SW 1271 (cell line): ENCODE results near the gene P2RY11.
A peak's percentile ranks its signal among the peaks of the same experiment; 100 is the strongest.

Experiments
- DNase-seq, 2 experiments: peaks; one replicate each; lab custom pipeline; 2025; lab: John Stamatoyannopoulos, UW

P2RY11 gene

DNA sequence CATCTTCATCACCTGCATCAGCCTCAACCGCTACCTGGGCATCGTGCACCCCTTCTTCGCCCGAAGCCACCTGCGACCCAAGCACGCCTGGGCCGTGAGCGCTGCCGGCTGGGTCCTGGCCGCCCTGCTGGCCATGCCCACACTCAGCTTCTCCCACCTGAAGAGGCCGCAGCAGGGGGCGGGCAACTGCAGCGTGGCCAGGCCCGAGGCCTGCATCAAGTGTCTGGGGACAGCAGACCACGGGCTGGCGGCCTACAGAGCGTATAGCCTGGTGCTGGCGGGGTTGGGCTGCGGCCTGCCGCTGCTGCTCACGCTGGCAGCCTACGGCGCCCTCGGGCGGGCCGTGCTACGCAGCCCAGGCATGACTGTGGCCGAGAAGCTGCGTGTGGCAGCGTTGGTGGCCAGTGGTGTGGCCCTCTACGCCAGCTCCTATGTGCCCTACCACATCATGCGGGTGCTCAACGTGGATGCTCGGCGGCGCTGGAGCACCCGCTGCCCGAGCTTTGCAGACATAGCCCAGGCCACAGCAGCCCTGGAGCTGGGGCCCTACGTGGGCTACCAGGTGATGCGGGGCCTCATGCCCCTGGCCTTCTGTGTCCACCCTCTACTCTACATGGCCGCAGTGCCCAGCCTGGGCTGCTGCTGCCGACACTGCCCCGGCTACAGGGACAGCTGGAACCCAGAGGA is 2.6 kb downstream of the P2RY11 start:
- no peak for DNase-seq

DNA sequence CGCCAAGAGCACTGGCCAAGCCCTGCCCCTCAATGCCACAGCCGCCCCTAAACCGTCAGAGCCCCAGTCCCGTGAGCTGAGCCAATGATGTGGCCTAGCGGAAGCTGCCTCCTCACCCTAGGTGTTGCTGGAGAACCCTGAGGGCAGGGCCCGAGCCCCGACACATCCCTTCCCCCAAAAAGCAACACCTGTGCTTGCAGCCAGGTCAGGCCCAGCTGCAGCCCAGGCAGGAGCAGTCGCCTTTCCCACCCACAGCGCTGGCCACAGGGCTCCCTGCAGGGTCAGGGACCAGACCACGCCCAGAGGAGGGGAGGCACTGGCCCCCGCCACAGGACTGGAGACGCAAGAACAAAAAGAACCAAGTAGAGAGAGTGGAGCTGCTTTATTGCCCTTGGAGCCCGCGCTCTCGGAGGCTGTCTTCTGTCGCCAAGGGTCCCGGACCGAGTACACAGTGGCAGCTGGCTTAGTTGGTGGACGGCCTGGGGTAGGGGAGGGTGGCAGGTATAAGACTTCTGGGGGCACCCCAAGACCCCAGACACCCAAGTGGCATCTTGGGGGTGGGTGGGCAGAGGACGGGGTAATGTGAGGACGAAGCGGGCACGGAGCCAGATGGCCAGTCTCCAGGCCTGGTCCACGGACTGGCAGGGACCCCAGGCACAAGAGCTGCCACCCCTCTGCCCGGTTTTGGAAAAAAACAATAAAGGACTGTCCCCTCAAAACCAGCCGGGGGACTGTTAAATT is 3.3 kb downstream of the P2RY11 start:
- no peak for DNase-seq

DNA sequence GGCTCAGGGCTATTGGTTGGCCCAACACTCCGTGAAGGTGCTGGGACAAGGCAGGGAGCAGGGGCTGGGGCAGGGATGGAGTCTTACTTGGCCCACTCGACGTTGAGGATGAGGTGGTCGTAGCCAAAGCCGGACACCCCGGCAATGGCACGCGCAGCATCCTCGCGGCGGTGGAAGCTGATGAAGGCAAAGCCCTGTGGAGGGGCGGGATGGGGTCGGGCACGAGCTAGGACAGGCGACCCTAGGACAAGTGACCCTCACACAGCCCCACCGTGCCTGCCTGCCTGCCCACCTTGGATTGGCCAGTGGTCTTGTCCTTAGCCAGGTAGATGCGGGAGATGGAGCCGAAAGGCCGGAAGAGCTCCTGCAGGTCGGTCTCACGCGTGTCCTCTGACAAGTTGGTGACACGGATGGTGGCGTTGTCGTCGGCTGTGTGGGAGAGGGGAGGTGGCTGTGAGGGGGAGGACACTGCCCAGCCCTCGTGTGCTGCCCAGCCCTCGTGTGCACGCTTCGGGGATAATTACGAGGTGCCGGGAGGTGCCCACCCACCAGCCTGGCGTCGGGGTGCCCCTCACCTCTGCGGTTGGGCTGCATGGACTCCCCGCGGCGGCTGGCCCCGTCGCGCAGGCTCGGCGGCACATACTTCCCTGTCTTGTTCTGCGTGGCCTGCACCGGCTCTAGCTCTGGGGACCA is 4.0 kb downstream of the P2RY11 start:
- no peak for DNase-seq

DNA sequence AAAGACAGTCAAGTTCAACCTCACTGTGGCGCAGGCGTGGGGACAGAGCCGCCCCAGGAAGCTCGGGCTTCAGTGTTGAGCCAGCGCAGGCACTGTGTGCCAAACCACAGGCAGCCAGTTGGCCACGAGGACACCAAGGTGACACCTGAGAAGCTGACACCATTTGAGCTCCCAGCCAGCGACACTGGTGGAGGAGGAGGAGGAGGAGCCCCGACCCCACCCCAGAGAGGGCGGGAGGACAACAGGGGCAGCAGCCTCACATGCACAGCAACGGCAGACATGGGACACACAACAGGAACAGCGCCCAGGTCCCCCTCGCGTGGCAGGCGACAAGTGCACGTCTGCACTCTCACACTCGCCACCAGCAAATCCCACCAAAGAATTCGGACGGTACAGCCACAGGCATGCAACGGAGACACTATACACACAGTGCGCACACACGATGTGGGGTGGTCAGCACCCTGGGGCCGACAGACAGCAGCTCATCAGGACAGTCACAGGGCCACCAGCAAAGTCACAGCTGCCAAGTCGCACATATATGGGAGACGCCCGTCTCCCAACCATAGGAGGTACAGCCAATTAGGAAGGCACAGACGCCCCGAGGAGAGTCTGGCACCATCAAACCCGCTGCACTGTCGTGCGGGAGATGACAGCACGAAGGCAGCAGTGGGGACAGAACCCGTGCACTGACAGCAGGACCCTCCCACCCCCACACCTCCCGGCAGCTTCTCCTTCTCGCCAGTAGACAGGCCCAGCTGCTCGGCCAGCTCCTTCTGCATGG is 4.8 kb downstream of the P2RY11 start:
- DNase-seq = no peak

DNA sequence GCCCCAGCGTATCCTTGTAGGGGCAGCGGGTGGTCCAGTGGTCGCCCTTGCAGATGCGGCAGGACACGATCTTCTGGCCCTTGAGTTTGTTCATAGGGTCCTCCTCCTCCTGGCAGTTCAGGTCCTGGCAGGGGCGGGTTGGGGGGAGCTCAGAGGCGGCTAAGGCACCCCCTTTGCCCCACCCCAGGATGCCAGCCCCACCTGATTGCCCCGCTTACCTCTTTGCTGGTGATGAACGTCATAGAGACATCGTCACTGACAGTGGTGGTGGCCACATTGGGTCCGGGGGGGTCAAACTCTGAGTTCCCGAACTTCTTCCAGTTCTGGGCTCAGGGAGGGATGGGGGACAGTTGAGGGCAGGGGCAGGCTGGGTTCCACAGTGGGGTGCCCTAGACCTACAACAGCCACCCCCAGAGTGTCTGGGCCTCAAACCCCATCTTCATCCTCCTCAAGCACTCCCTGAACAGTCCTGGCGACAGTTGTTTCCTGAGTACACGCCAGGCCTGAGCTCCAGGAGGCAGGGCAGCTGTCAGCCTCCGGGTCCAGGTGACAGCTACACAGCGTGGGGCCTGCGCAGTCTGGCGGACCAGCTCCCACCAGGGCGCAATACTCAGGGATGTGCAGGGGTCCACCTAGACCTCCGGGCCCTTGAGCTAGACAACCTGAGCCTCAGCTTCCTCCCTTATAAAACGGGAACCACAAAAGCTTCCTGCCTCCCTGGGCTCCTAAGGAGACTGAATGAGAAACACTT is 5.5 kb downstream of the P2RY11 start:
- no peak for DNase-seq

DNA sequence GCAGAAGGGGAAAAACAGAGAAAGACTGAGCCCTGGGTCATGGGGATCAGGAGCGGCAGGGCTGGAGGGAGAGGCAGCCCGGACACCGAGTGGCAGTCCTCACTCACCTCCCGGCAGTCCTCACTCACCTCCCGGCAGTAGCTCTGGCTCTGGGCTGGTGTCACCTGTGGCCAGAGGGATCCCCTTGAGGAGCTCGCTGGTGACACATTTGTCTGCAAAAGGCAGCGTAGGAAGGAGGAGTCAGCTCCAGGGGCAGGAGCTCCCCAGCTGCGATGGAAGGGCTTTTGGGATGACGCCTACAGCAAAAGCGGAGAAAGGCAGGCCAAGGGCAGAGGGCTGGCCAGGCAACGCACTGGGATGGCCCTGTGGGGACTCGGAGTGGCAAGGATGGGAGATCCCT is 7.5 kb downstream of the P2RY11 start:
- DNase-seq = no peak

DNA sequence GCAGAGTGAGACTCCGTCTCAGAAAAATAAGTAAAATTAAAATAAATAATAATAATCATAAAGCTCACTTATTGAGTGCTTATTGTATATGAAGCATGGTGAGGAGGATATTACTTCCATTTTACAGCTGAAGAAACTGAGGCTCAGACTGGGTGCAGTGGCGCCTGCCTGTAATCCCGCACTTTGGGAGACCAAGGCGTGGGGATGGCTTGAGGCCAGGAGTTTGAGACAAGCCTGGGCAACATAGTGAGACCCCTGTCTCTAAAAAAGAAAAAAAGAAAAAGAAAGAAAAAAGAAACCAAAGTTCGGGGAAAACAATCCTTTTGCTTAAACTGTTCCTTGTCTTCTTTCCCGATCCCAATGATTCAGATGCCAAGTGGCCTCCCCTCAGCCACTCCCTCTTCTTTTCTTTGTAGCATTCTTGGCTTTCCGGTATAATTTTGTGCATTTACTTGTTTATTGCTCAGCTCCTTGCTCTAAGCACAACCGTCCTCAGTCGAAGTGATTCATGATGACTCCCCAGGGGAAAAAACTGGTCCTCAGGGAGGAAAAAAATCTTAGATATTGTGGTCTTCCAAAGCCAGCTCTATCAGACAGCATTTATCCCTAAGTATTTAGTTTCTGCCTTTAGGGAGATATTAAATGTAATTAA is 9.2 kb downstream of the P2RY11 start:
- DNase-seq = peak in 1 of 2 experiments; percentile 22

DNA sequence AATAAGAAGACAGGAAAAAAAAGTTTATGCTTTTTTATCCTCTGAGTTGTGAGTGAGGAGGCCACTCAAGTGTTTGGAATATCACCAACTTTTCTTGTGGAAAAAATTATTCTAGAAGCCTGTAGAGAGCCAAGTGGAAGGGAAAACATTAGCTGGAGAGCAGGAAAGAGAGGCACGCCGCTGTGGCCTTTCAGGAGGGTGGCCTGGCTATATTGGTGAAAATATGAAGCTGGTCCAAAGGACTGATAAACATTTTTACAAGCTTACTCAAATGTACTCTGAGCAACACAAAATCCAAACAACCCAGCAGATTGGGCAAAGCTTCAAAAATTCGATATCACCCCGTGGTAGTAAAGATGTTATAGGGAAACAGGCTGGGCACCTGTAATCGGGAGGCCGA is 10.6 kb downstream of the P2RY11 start:
- no peak for DNase-seq

DNA sequence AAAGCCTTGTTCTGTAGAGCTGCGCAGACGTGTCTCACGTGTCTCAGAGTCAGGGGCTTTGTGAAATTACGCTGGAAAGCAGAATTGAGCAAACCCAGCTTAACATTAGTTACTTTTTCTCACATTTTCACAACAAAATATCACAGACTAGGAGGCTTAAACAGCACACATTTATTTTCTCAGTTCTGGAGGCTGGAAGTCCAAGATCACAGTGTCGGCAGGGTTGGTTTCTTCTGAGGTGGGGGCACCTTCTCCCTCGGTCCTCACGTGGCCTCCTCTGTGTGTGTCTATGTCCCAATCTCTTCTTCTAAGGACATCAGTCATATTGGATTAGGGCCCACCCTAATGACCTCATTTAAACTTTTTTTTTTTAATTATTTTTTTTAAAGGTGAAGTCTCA is 12.9 kb downstream of the P2RY11 start:
- DNase-seq = no peak

DNA sequence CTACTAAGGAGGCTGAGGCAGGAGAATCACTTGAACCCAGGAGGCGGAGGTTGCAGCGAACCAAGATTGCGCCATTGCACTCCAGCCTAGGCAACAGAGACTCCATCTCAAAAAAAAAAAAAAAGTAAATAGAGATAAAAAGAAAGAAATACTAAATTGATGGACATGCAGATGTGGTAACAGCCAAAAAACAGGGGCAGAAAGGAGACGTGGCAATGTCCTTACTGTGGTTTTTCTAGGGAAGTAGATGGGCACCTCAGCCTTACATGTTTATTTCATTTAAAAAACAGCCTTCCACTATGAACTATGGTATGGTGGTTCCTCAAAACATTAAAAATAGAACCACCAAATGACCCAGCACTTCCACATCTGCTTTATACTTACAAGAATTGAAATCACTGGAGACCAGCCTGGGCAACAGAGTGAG is 14.7 kb downstream of the P2RY11 start:
- DNase-seq = no peak

DNA sequence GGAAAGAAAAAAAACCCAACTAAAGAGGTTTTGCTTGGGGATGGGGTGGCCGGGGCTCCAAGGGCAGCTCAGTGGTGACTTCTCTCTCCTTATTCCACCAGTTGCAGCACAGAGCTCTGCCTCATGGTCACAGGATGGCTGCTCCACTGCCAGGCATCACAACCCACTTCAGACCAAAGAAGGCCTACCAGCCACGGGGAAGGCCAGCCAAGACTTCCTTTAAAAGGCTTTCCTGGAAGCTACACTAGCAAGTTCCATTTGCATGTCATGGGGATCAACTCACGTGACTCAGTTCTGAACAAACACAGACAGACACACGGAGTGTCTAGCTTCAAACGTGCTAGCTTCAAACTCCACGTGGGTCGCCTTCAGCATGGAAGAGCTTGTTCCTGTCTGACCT is 21.4 kb downstream of the P2RY11 start:
- no peak for DNase-seq

DNA sequence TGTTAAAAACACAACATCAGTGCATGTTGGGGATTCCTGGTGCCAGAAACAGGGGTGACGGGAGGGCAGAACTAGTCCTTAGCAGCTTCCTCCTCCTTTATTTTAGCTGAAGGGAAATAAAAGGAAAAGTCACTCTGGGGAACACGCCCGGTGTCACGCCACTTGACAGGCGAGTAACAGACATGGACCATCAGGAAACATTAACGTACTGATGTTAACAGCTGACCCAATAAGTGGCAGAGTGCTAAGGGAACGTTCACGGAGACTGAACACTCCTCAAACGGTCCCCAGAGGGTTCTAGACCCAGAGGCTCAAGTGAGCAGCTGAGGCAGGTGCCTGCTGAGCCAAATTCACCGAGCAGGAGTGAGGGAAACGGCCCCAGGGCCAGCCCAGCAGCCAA is 22.1 kb downstream of the P2RY11 start:
- no peak for DNase-seq

DNA sequence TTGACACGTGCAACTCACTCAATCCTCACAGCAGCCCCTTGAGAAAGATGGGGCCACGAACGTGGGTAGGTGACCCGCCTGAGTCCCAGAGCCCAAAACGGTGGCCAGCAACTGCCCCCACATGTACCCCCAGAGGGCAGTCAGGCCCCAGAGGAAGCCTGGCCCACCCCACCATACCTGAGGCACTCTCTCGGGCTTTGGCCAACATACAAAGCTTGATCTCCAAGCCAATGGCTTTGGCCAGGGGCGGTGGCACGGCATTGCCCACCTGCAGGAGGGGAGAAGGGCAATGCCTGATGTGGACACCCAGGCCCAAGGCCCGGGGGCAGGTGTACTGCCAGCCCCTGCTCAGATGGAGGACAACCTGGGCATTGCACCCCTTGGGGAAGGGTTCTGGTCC is 22.5 kb downstream of the P2RY11 start:
- DNase-seq = no peak

DNA sequence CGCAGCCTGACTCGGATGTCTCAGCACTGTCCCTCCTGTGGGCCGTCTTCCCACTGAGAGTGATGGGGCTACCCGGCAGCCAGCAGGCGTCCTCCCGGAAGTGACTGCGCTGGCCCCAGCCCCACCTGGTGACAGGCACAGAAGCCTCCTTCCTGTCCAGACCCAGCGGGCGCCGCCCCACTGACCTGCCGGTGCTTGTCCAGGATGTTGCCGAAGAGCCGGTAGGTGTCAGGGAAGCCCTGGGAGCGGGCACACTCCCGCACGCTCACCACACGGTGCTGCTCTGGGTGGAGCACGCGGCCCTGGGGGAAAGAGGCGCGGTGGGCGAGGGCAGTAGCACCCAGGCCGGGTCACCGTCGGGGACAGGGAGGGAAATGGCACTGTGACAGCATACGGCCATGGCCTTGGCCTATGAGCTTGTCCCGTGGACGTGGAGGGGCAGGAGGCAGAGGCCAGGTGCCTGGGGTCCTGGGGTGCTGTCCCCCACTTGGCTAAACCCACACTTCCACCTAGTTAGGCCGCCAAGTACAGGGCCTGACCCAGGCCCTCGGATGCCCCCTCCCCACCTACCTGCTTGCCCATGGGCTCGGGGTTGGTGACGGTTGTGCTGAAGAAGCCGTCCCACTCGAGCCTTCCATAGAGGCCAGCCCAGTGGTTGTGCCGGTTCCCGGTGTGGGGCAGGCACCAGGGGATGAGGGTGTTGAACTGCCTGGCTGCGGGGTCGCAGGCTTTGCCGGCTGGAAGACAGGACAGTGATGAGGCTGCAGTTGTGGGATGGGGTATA is 24.2 kb downstream of the P2RY11 start:
- no peak for DNase-seq

DNA sequence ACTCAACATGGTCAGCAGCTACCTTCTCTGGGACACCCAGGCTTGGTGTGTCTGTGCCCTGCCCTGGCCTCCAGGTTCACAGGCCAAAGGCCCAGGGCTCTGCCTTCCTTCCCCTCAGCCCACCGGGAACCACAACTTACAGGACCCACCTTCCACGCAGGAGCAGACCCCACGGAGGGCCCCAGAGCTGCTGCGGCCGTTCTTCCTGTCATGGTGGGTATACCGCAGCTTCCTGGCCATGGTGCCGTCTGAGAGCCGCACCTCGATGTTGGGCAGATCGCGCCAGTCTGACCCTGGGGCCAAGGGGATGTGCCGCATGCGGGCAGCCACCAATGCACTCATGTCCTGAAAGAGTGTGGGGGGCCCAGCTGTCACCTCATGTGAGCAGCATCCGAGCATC is 25.4 kb downstream of the P2RY11 start:
- DNase-seq = no peak

DNA sequence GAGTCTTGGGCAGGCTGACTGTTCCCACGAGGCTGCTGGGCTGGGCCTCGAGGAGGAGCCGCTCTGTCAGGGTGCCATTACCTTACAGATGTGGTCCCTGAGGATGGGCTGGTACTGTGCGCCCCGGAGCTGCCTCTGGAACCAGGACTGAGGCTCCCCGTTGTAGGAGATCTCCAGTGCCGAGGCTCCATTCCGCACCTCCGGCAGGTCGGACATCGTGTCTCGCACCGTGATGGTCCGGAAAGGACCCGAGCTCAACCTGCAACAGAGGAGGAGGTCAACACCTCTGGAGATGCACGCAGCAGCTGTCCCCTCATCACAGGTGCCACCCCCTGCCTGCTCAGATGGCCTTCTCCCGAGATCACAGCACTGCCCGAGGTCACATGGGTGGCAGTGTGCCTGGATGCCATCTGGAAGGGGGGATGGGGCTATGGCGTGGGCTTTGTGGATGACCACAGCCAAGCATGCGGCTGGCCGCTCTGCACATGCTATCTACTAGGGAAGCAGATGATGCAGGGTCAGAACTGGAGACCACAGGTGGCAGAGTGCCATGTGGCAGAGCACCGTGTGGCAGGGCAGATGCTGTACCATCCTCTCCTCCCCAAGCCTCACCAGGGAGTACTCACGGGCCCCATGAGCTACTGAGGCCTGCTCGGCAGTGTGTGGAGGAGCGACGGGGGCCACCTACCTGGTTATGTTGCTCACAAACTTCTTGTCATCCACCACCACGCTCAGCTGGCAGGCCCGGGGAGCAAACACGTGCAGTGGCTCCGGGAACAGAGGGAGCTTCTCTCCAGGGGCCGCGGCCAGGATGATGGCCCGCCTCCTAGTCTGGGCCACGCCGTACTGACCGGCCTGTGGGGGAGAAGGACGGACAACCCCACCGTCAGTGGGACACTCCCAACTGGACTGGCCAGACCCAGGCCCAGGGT is 26.5 kb downstream of the P2RY11 start:
- no peak for DNase-seq

DNA sequence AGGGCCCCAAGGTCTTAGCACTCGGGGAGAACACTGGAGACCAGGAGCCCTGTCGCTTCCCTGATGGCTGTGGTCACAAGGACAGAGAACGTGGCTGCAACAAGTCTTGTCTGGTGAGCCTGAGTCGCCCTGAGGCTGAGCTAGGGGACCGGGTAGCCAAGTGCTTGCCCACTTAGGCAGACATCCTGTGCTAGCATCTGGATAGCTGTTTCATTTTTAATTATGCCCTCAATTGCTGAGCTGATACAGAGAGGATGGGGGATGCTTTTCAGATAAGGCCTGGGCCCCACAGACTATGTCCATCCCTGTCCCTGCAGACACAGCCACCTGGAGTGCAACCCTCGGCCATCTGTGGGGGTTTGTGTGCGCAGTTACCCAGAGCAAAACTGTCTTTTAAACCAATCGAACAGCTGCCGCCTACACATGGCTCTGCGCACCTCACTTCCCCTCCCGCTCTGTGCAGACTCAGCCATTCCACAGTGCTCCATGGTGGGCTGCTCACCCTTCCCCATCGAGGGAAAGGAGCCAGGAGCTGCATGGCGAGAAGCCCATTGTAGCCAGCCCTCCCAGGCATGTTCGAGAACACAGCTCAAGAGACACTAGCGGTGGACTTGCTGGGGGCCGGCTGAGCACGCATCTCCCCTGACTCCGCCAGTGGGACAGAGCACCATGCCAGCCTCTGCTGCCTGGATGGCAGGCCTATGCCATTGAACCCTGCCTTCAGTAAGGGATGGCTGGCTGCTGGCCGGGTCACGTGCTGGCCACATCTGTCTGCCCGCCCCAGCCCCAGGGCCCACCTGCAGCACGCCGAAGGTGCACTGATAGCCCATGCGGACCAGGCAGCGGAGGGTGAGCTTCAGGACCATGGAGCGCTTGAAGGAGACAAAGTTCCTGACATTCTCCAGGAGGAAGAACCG is 27.6 kb downstream of the P2RY11 start:
- no peak for DNase-seq

DNA sequence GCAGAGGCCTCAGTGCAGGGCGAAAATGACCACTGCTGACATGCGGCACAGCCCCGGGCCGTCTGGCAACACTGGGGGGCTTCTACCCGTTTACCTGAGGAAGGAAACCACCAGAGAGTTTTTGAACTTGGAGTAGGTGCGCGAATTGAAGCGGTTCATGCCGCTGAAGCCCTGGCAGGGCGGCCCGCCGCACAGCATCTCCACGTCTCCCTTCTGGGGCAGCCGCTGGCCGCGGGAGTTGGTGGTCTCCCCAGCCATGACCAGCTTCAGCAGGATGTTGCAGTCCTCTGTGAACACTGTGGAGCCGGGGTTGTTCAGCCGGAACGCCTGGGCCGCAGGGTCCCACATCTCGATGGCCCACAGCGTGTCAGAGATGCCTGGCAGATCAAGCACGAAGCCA is 28.5 kb downstream of the P2RY11 start:
- no peak for DNase-seq
